ENCODE results near the gene RPL34.

The RPL34 gene

GRCh38 chr4:108624263-108625056, 4.1 kb downstream of the RPL34 start:
- no peak for DNase-seq (ENCODE audit: low spot score)

GRCh38 chr4:108626056-108626455, 5.7 kb downstream of the RPL34 start:
- no peak for DNase-seq (ENCODE audit: low spot score)

DNA sequence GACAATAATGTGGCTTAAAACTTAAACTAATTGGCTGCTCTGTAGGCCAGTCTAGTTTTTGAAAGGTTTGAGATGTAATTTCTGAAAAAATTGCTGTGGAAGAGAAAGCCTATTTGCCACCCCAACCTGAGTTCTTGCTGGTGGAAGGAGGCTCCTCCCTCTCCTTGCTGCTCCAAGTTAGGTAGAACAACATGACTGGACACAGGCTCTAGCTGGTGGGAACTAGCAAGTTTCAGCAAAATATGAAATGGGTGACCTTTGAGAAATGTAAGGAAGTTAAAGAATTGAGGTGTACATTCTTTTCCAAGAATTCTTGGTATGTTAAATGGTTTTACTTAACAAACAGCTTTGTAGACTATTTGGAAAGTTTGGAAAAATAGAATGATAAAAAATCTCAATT, 8.0 kb downstream of the RPL34 start:
- no peak for DNase-seq (ENCODE audit: low spot score)

GRCh38 chr4:108635070-108635655, 14.8 kb downstream of the RPL34 start:
- DNase-seq (ENCODE audit: low spot score): no peak

GRCh38 chr4:108636246-108636645, 15.9 kb downstream of the RPL34 start:
- DNase-seq (ENCODE audit: low spot score): no peak

DNA sequence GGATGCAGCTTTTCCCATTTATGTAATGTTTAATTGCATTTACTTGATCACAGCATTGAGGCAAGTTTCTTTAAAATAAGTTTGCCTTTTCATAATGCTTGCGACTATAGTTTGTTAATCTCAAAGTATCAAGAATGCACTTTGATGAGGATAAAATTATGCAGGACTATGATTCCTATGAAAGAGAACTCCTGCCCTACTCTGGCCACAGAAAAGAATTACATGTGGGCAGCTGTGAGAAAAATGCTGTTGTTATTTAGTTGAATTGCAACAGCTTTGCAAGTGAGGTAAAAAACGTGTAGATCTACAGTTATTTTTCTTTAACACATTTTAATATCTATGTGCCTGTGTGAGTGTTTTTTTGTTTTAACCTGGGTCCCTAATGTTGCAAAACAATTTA, 17.5 kb downstream of the RPL34 start:
- no peak for DNase-seq (ENCODE audit: low spot score)

- DNase-seq (ENCODE audit: low spot score): no peak
Measured at GRCh38 chr4:108644237-108644636, 23.9 kb downstream of the RPL34 start.

DNA sequence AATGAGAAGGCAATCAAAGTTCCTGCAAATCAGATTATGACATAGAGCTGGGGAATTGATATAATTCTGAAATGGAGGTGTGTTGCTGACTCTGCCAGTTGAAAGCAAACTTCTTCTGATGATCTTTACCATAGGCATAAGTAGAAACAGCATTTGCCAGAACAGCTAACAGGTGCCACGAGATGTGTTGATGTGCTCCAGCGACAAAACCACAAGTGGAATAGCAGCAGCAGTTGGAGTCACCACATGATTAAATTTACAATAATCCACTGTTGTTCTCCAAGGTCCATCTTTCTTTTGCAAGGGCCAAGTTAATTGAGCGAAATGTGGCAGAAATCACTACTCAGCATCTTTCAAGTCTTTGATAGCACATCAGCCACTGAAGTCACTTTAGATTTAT, 26.3 kb downstream of the RPL34 start:
- no peak for DNase-seq (ENCODE audit: low spot score)

DNA sequence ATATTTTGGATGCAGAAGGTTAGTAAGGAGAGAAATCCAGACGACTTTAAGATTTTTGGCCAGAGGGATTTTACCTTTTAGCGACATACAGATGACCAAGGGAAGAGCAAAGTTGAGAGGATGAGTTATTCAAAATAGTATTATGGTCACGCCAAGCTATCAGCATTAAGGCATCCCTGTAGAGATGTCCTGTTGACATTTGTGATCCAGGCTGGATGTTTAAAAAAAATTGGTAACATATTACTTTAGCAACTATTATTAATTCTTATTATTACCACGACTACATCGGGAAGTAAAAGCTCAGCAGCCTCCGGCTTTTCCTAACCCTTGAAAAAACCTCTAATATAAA, 29.5 kb downstream of the RPL34 start:
- no peak for DNase-seq (ENCODE audit: low spot score)

GRCh38 chr4:108650212-108651013, 30.0 kb downstream of the RPL34 start, which contains the start of gene OSTC:
TSS of gene OSTC (plus strand) at chr4:108650599. CDS start at chr4:108650656, 57 bp downstream.
- peak; percentile 89 for DNase-seq (ENCODE audit: low spot score)

GRCh38 chr4:108651014-108651791, 30.8 kb downstream of the RPL34 start:
- no peak for DNase-seq (ENCODE audit: low spot score)

- DNase-seq (ENCODE audit: low spot score): no peak
Measured at GRCh38 chr4:108662629-108663028, 42.3 kb downstream of the RPL34 start.

GRCh38 chr4:108674356-108674977, 54.1 kb downstream of the RPL34 start:
- no peak for DNase-seq (ENCODE audit: low spot score)
